HepG2 (cell line): ENCODE measurements around the gene PIP5K1C.

ENCODE experiments used
- CBX2 ChIP-seq, 2 experiments: fragments of 200-600 bp in 1 of 2; sonication (generic); formaldehyde crosslinking in 1 of 2; IDR thresholded peaks; 2 replicates each; pipeline versions ENCODE4 v1.7.0 to v1.8.1; 2018 to 2022; ENCODE audit warnings: low read depth in 2 of 2, low read length in 1 of 2, mild to moderate bottlenecking in 1 of 2, missing genetic modification reagents in 1 of 2
- CEBPB ChIP-seq: IDR thresholded peaks from 2 replicates; pipeline ENCODE4 v1.6.1; 2011; ENCODE audit warnings: low read depth, low read length, improper control_type of control experiment, borderline replicate concordance
- KLF13 ChIP-seq: sonication (generic); formaldehyde crosslinking; IDR thresholded peaks from 2 replicates; pipeline ENCODE4 v1.4.0; 2020; ENCODE audit warnings: mild to moderate bottlenecking, missing genetic modification reagents
- NCOR1 ChIP-seq: fragments of 200-600 bp; sonication (generic); IDR thresholded peaks from 2 replicates; pipeline ENCODE4 v1.7.0; 2017; ENCODE audit warnings: antibody characterized with exemption, low read length, borderline replicate concordance
- NR2F2 ChIP-seq: IDR thresholded peaks from 2 replicates; pipeline ENCODE4 v1.6.1; 2012; ENCODE audit warnings: low read depth, inconsistent platforms, borderline replicate concordance
- SIN3A ChIP-seq: IDR thresholded peaks from 2 replicates; pipeline ENCODE4 v1.6.1; 2011; ENCODE audit warnings: low read depth, mild to moderate bottlenecking, control low read depth, low read length, borderline replicate concordance
- TAF15 ChIP-seq: fragments of 200-400 bp; formaldehyde crosslinking; IDR thresholded peaks from one replicate; pipeline ENCODE4 v1.6.1; 2018; ENCODE audit warnings: mild to moderate bottlenecking, low read depth, low read length; ENCODE audit not compliant: poor library complexity, severe bottlenecking
- ZBTB44 ChIP-seq: sonication (generic); formaldehyde crosslinking; IDR thresholded peaks from 2 replicates; pipeline ENCODE4 v1.4.0; 2020; ENCODE audit warnings: missing genetic modification reagents
- ZNF256 ChIP-seq: sonication (generic); formaldehyde crosslinking; conservative IDR thresholded peaks from 2 replicates; pipeline ENCODE4 v1.4.0; 2020; ENCODE audit warnings: missing genetic modification reagents

- no peak for TF ChIP-seq SIN3A
- no peak for TF ChIP-seq CBX2 (IDR thresholded peaks at IDR 0.05; ENCODE audit: low read depth, low read length)
- no peak for TF ChIP-seq CBX2 (CRISPR knock-in tag; IDR thresholded peaks at IDR 0.05; ENCODE audit: low read depth)
- no peak for TF ChIP-seq TAF15
- no peak for TF ChIP-seq NCOR1
- TF ChIP-seq KLF13 (CRISPR knock-in tag), result no peak
- TF ChIP-seq NR2F2, result no peak; the same call in 1 of the 2 replicates
- no peak for TF ChIP-seq ZBTB44 (CRISPR knock-in tag)
- no peak; the same call in 1 of the 2 replicates for TF ChIP-seq ZNF256 (CRISPR knock-in tag)
- TF ChIP-seq CEBPB, result no peak
Measured at GRCh38 chr19:3710265-3710812, 10.1 kb upstream of the PIP5K1C start.
